GM21367 (cell line): ENCODE results near the gene ALDH16A1.
"Not testable (repeated sequence)": the region's sequence is repeated elsewhere in the genome, so short reads cannot be mapped to it uniquely, and the experiment has no call there.

Experiments
- ATAC-seq: cut with Tn5 transposase; IDR thresholded peaks from one replicate; pipeline ENCODE4 v1.9.1; 2021; ENCODE audit not compliant: unreplicated experiment

The ALDH16A1 gene

DNA sequence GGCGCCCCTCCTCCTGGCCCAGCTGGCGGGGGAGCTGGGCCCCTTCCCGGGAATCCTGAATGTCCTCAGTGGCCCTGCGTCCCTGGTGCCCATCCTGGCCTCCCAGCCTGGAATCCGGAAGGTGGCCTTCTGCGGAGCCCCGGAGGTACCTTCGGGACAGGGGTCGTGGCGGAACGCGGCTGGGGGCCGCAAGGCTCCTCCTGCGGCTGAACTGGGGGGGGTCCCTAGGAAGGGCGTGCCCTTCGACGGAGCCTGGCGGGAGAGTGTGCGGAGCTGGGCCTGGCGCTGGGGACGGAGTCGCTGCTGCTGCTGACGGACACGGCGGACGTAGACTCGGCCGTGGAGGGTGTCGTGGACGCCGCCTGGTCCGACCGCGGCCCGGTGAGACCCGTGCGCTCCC lies 8.6 kb downstream of the ALDH16A1 start:
- ATAC-seq, result no peak

DNA sequence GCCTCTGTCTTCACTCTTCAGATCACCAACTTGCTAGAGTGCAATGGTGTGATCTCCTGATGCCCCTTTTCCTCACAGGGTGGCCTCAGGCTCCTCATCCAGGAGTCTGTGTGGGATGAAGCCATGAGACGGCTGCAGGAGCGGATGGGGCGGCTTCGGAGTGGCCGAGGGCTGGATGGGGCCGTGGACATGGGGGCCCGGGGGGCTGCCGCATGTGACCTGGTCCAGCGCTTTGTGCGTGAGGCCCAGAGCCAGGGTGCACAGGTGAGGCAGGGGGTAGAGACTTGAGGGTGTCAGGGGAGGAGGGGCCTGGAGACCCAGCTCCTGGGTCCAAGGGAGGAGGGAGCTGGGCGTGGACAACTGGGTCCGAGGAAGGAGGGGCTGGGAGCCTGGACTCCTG lies 9.5 kb downstream of the ALDH16A1 start:
- ATAC-seq, result no peak

DNA sequence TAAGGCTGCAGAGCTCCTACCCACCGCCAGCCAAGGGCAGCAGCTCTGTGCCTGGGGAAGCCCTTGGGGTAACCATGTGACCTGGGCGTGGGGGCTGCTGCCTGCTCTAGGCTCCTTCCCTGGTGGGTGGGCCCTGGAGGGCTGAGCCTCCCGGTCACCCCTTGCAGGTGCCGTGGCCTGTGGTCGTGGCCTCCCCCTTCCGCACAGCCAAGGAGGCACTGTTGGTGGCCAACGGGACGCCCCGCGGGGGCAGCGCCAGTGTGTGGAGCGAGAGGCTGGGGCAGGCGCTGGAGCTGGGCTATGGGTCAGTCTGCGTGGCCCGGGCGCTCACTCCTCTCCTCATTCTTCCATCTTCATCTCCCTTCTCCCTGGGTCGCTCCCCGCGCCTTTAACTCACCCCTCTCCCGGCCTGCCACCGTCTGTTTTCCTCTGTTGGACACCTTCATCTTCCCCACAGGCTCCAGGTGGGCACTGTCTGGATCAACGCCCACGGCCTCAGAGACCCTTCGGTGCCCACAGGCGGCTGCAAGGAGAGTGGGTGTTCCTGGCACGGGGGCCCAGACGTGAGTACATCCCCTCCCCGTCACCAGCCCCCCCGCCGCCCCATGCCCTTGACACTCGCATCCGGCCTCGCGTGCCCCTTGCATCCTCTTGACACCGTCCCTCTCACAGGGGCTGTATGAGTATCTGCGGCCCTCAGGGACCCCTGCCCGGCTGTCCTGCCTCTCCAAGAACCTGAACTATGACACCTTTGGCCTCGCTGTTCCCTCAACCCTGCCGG lies 11.1 kb downstream of the ALDH16A1 start:
- ATAC-seq, result no peak

DNA sequence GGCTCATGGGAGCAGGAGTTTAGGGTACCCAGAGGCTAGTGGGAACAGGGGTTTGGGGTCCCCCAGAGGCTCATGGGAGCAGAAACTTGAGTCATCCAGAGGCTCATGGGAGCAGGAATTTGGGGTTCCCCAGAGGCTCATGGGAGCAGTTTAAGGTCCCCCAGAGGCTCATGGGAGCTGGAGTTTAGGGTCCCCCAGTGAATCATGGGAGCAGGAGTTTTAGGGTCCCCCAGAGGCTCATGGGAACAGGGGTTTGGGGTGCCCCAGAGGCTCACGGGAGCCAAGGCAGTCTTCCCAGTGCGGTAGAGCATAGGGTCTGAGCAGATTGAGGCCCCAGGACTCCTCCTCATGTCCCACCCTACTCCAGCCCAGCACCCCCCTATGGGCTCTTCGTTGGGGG lies 12.3 kb downstream of the ALDH16A1 start:
- ATAC-seq, result no peak

DNA sequence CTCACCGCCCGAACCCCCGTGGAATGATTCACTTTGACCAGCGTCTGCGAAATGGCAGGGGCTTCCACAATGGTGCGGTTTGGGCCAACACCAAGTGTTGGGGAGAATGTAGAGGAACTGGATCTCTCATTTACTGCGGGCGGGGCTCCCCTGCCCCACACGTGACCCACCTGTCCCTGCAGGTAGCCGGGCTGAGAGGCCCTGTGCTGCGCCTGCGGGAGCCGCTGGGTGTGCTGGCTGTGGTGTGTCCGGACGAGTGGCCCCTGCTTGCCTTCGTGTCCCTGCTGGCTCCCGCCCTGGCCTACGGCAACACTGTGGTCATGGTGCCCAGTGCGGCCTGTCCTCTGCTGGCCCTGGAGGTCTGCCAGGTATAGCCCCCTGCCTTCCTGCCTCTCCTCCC lies 15.2 kb downstream of the ALDH16A1 start:
- no peak for ATAC-seq

DNA sequence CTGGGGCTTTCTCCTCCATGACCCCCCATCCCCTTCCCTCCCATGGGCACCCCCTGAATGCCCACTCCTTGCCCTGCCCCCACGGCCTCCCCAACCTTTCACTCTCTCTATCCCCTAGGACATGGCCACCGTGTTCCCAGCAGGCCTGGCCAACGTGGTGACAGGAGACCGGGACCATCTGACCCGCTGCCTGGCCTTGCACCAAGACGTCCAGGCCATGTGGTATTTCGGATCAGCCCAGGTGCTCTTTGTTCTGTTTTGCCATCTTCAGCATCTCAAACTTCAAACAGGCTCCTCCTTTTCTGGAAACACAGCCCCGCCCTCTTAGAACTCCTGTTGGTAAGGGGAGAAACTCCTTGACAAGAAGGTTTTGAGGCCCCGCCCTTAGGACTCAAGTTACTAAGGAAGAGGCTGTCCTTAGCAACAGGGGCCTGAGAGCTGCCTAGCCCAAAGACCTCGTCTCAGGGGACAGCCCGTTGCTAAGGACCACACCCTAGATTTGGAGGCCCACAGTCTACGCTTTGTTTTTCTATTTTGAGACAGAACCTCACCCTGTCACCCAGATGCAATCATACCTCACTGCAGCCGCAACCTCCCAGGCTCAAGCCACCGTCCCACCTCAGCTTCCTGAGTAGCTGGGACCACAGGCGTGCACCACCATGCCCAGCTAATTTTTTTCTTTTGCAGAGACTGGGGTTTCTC lies 15.9 kb downstream of the ALDH16A1 start:
- ATAC-seq, result peak; percentile 46

DNA sequence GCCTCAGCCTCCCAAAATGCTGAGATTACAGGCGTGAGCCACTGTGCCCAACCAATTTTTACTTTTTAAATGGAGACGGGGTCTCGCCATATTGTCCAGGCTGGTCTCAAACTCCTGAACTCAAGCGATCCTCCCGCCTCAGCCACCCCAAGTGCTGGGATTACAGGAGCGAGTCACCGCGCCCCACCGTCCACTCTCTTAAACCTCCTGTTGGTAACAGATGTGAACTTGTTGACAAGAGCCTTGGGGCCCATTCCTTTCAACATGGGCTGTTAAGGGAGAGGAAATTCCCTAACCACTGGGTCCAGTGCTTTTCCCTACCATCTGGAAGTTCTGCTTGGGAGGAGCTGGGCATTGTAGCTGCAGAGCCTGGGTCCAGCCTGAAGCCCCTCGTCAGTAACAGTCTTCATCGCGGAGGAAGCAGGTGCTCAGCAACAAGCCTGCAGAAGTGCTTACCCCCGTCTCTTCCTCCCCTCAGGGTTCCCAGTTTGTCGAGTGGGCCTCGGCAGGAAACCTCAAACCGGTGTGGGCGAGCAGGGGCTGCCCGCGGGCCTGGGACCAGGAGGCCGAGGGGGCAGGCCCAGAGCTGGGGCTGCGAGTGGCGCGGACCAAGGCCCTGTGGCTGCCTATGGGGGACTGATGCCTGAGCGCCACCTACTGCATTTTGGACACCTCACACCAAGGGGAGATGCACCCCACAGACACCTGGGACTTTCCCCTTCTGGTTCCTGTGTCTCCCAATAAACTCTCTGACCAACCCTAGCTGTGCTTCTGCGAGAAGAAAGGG lies 17.0 kb downstream of the ALDH16A1 start:
- ATAC-seq, result no peak

DNA sequence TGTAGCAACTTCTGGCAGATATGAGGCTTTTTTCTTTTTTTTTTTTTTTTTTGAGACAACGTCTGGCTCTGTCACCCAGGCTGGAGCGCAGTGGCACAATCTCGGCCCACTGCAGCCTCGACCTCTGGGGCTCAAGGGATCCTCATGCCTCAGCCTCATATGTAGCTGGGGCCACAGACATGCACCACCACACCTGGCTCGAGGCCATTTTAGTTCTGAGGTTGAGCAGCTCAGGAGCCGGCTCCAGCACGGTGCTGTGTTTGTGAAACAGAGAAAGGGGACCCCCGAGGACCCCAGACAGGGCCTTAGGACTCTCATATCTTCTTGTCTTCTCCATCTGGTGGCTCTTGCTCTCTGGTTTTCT lies 17.6 kb downstream of the ALDH16A1 start:
- no peak for ATAC-seq

DNA sequence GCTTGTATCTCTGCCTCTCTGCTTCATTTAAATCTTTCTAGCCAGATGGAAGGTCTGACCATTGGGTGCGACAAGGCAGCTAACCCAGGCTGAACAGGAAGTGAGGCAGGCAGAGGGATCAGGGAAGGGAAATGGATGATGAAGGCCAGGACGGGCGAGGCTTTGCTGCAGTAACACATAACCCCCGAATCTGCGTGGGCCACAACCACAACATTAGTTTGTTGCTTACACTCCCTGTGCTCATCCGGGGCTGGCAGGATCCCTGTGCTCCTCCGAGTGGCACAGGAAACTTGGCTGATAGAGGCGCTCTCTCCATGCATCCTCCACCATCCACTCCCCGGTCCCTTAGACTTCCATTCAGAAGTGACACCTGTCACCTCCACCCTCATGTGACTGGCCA lies 19.9 kb downstream of the ALDH16A1 start:
- no peak for ATAC-seq

DNA sequence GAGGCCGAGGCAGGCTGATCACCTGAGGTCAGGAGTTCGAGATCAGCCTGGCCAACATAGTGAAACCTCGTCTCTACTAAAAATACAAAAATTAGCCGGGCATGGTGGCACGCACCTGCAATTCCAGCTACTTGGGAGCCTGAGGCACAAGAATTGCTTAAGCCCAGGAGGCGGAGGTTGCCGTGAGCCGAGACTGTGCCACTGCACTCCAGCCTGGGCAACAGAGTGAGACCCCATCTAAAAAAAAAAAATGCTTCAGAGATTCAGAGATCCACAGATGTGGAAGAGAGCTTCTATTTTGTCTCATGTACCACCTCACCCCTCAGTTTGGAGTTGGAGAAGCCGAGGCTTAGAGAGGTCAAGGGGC lies 20.5 kb downstream of the ALDH16A1 start:
- ATAC-seq, result not testable (repeated sequence)

DNA sequence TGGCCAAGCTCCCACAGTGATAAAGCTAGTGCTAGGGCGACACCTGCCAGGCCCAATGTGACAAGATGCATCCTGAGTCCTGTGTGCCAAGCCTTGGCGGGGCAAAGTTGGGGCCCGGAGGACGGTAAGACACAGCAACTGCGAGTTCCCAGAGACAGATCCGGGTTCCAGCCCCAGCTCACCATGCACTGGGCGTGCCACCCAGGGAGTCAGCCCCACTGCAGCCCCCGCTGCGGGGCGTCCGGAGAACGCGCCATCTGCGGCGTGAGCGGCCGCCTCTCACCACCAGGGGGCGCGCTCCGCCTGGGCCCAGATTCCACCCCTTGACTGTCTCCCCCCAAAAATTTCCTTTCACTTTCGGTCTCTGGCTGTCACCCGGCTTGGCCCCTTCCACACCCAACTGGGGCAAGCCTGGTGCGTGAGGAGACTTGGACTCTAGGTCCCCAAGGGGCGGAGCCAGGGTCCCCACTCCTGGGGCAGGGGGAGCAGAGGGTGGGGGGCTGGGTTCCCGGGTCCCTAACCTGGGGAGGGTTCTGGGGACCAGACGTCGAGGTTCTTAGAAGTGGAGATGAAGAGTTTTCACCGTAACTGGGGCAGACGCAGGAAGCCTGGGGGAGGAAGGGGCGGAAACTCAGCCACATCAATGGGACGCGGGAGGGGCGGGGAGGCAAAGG lies 21.0 kb downstream of the ALDH16A1 start, which contains the start of gene FLT3LG:
TSS of gene FLT3LG (plus strand) at position 348 of the 674 bp plus-strand sequence. CDS start 425 bp downstream, outside the sequence.
- no peak for ATAC-seq

DNA sequence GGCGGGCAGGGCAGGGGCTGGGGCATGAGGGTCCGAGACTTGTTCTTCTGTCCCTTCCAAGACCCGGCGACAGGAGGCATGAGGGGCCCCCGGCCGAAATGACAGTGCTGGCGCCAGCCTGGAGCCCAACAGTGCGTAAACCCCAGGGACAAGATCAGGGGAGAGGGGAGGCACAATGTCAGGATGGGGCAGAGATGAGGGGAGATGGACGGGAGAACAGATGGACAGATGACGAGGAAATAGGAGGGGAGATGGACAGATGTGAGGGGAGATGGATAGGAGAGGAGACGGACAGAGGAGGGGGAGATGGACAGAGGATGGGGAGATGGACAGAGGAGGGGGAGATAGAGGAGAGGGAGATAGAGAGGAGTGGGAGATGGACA lies 21.5 kb downstream of the ALDH16A1 start:
- no peak for ATAC-seq

DNA sequence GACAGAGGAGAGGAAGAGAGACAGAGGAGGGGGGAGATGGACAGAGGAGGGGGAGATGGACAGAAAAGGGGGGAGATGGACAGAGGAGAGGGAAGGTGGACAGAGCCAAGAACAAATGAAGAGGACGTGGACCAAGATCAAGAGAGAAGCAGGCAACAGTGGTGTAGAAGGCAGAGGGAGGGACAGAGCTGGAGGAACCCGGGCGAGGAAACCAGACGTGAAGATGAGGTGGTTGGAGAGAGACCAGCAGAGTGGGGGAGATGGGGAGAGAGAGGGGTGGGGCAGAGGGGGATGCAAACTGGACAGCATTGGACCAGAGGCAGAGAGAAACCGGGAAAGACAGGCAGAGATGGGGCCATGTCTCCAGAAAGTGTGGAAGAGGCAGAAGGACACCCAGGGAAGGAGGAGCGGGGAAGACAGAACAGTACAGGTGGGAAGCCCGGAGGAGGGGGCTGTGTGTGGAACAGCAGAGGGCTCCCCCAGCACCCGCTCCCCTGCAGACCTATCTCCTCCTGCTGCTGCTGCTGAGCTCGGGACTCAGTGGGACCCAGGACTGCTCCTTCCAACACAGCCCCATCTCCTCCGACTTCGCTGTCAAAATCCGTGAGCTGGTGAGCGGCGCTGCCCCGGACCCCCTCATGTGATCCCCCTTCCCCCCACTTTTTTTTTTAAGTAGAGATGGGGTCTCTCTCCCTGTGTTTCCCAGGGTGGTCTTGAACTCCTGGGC lies 22.3 kb downstream of the ALDH16A1 start:
- no peak for ATAC-seq

DNA sequence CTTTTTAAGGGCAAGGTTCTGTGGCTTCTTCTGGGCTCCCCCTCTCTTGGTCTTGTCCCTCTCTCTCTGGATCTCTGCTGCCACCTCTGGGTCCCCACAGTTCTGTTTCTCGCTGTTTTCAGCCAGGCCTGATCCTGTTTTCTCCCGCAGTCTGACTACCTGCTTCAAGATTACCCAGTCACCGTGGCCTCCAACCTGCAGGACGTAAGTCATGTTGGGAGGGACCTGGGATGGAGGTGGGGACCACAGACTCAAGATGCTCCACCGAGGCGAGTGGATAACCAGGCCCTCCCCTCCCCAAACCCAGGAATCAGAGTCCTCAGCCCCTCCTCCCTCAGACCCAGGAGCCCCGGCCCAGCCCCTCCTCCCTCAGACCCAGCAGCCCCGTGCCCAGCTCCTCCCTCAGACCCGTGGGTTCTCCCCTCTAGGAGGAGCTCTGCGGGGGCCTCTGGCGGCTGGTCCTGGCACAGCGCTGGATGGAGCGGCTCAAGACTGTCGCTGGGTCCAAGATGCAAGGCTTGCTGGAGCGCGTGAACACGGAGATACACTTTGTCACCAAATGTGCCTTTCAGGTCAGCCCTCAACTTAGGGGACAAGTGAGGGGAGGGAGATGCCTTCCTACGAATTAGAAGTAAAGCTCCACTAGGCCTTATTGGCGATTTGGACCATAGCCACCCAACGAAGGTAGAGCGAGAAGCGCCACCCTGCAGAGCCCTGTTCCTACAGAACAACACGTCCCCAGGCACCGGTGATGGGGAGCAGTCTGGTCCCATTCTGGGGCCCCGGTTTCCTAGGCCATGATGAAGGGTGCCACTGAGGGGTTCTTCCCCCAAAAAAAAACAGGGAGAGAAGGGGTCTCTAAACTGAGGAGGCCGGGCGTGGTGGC lies 23.2 kb downstream of the ALDH16A1 start:
- no peak for ATAC-seq

DNA sequence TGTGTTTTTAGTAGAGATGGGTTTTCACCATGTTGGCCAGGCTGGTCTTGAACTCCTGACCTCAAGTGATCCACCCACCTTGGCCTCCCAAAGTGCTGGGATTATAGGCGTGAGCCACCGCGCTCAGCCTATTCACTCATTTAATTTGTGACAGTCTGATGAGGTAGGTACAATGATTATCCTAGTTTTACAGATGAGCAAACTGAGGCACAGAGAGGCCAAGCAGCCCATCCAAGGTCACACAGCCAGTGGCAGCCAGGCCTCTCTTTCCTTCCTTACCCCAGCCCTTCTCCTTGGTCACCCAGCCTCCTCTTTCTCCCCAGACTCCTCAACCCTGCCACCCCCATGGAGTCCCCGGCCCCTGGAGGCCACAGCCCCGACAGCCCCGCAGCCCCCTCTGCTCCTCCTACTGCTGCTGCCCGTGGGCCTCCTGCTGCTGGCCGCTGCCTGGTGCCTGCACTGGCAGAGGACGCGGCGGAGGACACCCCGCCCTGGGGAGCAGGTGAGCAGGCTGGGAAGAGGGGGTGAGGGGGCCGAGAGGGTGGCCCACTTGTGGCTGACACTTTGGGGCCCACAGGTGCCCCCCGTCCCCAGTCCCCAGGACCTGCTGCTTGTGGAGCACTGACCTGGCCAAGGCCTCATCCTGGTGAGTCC lies 27.1 kb downstream of the ALDH16A1 start:
- ATAC-seq, result no peak

DNA sequence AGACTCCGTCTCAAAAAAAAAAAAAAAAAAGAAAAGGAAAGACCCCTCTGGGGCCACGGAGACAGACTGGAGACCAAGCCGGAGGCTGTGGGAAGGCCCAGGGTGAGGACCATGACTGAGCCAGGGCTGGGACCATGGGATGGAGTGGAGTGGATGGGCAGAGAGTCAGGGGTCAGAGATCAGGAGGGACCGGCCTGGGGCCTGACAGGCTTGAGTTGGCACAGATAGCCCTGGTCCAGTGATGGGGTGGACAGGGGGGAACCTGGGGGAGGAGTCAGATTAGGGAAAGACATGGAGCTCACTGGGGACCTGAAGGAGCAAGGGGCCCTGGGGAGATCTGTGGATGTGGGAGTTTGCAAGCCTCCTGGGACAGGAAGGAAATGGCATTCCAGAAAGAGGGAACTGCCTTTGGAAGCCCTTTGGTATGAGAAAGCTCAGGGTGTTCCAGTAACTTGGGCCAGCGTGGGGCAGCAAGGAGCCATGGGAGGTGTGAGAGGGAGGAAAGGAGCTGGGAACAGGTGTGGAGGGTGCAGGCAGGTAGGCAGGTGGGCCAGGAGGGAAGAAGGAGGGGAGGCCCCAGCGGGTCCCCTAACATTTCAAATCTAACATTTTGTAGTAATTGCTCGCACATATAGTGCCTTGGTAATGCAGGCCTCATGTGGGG lies 28.1 kb downstream of the ALDH16A1 start:
- no peak for ATAC-seq

DNA sequence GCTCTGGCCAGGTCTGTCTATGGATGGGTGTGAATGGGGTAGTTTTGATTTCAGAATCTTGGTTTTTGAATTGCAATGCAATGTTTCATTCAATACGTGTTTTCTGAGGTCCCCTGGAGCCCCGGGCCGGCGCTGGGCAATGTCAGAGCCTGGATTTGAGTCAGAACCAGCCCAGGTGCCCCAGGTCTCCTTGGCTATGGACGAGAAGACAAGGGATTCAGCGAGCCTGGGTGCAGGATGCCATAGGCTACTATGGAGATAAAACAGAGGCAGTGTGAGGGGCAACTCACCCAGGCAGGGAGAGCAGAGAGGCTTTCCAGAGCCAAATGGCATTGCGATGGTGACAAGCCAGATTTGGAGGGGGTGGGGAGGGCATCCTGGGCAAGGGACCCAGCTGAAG lies 33.2 kb downstream of the ALDH16A1 start:
- ATAC-seq, result no peak

DNA sequence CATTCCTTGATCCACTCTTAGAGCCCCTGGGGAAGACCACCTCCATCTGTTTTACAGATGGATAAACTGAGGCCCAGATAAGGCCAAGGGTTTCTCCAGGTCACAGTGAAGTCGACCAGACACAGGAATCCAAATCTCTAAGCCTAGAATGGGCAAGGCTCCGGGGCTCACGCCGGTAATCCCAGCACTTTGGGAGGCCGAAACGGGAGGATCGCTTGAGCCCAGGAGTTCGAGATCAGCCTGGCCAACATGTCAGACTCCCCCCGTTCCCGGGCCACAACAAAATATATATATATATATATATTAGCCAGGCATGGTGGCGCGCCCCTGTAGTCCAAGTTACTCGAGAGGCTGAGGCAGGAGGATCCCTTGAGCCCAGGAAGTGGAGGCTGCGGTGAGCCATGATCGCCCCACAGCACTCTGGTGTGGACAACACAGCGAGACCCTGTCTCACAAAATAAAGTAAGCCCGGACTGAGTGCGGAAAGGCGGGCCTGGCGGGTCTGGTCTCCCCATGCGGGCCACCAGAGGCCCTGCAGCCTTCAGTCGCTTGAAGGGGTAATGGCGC lies 33.8 kb downstream of the ALDH16A1 start:
- no peak for ATAC-seq
